Measurements from ENCODE around the gene LAMA5. TPM values are rescaled to one million over a fixed set of nuclear protein-coding genes. Genes with fewer than 3 reads are reported as not detected.

LAMA5 gene
- total RNA-seq, 1 donor from 2014 or later: 35.0 TPM

DNA sequence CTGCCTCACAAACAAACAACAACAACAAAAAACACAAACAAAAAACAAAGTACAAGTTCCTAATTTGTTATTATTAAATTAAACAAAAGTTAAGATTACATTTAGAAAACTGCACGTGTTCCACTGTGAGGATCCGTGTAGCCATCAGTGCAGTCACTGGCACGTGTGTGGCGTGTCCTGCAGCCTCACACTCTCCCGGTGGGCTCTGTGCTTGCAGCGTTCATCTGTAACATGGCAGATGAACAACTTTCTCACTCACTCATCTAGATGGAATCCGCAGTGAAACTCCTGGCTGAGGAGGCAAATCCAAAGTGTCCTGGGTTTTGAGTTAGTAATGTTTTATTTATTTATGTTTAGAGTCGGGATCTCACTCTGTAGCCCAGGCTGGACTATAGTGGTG, 77.2 kb downstream of the LAMA5 start:
- Mint-ChIP-seq H3K4me3 (no peak overlapping the region), H3K27ac (ENCODE audit: unreplicated experiment) (no peak overlapping the region), H3K4me1 (peaks cover 12% of the 10 kb centered on the region), H3K27me3 (ENCODE audit: low read depth) (no peaks in the 10 kb centered on the region), H3K36me3 (ENCODE audit: low read depth) (peaks cover 2% of the 10 kb centered on the region), H3K9me3 (no peaks in the 10 kb centered on the region)
- TF ChIP-seq, protein P1, sequence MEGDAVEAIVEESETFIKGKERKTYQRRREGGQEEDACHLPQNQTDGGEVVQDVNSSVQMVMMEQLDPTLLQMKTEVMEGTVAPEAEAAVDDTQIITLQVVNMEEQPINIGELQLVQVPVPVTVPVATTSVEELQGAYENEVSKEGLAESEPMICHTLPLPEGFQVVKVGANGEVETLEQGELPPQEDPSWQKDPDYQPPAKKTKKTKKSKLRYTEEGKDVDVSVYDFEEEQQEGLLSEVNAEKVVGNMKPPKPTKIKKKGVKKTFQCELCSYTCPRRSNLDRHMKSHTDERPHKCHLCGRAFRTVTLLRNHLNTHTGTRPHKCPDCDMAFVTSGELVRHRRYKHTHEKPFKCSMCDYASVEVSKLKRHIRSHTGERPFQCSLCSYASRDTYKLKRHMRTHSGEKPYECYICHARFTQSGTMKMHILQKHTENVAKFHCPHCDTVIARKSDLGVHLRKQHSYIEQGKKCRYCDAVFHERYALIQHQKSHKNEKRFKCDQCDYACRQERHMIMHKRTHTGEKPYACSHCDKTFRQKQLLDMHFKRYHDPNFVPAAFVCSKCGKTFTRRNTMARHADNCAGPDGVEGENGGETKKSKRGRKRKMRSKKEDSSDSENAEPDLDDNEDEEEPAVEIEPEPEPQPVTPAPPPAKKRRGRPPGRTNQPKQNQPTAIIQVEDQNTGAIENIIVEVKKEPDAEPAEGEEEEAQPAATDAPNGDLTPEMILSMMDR (conservative IDR thresholded peaks at IDR 0.05): no peak
- no peak for DNase-seq (ENCODE audit: low read depth, low spot score)

DNA sequence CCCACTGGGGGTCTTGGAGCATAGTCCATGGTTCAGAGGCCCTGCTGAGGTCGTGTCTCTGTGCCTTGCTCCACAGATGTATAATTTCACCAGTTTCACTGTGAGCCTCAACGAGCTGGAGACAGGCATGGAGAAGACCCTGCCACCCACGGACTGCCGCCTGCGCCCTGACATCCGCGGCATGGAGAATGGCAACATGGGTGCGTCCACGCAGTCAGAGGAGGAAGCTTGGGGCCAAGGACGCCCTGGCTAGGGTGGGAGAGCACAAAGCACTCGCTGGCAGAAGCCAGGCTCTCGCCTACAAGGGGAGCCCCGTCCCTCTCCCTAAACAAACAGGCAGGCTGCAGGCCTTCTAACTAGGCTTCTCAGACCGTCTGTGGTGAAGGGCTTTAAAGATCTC, 78.0 kb downstream of the LAMA5 start:
- H3K4me3 Mint-ChIP-seq: no peak overlapping the region
- no peak for DNase-seq (ENCODE audit: low read depth, low spot score)
- H3K9me3 Mint-ChIP-seq: no peaks in the 10 kb centered on the region
- H3K27ac Mint-ChIP-seq (ENCODE audit: unreplicated experiment): no peak overlapping the region
- H3K27me3 Mint-ChIP-seq (ENCODE audit: low read depth): no peaks in the 10 kb centered on the region
- TF ChIP-seq, protein P1 (conservative IDR thresholded peaks at IDR 0.05): no peak
- H3K4me1 Mint-ChIP-seq: peaks cover 11% of the 10 kb centered on the region
- peaks cover 2% of the 10 kb centered on the region for H3K36me3 Mint-ChIP-seq (ENCODE audit: low read depth)

- Mint-ChIP-seq H3K4me1 (peaks cover 7% of the 10 kb centered on the region), H3K36me3 (ENCODE audit: low read depth) (peaks cover 2% of the 10 kb centered on the region), H3K9me3 (no peaks in the 10 kb centered on the region), H3K27ac (ENCODE audit: unreplicated experiment) (no peak overlapping the region), H3K27me3 (ENCODE audit: low read depth) (no peaks in the 10 kb centered on the region), H3K4me3 (no peak overlapping the region)
- DNase-seq (ENCODE audit: low read depth, low spot score): no peak
- TF ChIP-seq, protein P1 (conservative IDR thresholded peaks at IDR 0.05): no peak
Observed at GRCh38 chr20:62288535-62289105, 78.5 kb downstream of the LAMA5 start.

DNA sequence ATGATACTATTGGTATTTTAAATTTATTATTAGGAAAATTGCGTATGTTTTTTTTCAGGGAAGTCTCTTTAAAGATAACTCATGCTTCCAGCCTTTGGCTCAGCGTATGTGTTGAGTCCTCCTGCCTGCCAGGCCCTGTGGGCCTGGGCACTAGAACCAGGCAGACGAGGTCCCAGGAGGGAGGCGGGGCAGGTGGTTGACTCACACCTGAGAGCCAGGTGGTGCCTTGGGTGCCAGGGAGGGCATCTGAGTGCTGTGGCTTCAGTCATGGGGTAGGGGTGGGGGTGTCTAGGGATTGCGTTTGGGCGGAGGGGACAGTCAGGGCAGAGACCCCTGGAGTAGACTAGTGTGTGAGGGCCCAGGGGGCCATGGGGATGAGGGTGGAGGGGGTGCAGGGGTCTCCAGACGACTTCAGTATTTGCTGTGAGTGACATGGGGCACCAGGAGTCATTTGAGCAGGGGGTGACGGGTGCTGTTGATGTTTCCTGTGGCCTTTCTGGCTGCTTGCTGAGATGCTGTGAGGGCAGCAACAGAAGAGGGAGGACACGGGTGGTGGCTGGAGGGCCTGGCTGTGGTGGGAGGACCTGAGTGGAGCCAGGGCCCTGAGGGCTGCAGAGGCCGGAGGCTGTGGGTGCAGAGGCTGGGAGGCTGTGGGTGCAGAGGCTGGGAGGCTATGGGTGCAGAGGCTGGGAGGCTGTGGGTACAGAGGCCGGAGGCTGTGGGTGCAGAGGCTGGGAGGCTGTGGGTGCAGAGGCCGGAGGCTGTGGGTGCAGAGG, 79.2 kb downstream of the LAMA5 start:
- no peak overlapping the region for H3K27ac Mint-ChIP-seq (ENCODE audit: unreplicated experiment)
- DNase-seq (ENCODE audit: low read depth, low spot score): no peak
- no peaks in the 10 kb centered on the region for H3K27me3 Mint-ChIP-seq (ENCODE audit: low read depth)
- peaks cover 2% of the 10 kb centered on the region for H3K36me3 Mint-ChIP-seq (ENCODE audit: low read depth)
- H3K4me1 Mint-ChIP-seq: peaks cover under 1% of the 10 kb centered on the region
- no peaks in the 10 kb centered on the region for H3K9me3 Mint-ChIP-seq
- TF ChIP-seq, protein P1 (conservative IDR thresholded peaks at IDR 0.05): no peak
- no peak overlapping the region for H3K4me3 Mint-ChIP-seq

DNA sequence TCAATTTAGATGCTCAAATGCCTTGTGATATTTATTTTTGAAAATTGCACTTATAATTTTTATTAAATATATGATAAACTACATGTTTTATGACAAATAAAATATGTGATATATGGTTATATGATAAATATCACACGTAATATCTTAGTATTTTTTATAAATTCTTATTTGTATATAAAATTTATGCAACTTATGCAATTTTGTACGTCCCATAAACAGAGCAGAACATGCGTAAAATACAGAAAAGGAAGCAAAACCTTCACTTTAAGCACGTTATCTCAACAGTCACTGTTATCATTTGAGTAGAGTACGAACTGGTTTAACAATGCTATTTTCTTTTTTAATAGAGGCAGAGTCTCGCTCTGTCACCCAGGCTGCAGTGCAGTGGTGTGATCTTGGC, 80.0 kb downstream of the LAMA5 start:
- no peak for DNase-seq (ENCODE audit: low read depth, low spot score)
- Mint-ChIP-seq H3K4me3 (no peak overlapping the region), H3K36me3 (ENCODE audit: low read depth) (no peaks in the 10 kb centered on the region), H3K27ac (ENCODE audit: unreplicated experiment) (no peak overlapping the region), H3K27me3 (ENCODE audit: low read depth) (no peaks in the 10 kb centered on the region), H3K4me1 (no peaks in the 10 kb centered on the region), H3K9me3 (no peaks in the 10 kb centered on the region)
- TF ChIP-seq, protein P1 (conservative IDR thresholded peaks at IDR 0.05): no peak
